Immature natural killer cell (primary cell): ENCODE measurements around the gene MFAP2. TPM values are rescaled to one million over a fixed set of nuclear protein-coding genes. Genes with fewer than 3 reads are reported as not detected.

Experiments used
- polyA plus RNA-seq, 3 donors: library from polyadenylated mRNA; unstranded; fragments of 300-500 nt; fragmentation: Illumina TruSeq; gene quantifications; one replicate each; pipeline ENCODE4 v1.2.3, GENCODE V29; 2021

Gene MFAP2
- polyA plus RNA-seq, 3 donors from 2014 or later = not detected

Other genes with a start within 250 kb of the MFAP2 start
- 10 to 100 TPM in 1 of 3 donors, not detected in 2; 28.1 TPM for gene RNU1-4, start 240.1 kb downstream of the MFAP2 start, polyA plus RNA-seq
- 10 to 100 TPM in 1 of 3 donors, not detected in 2; 28.1 TPM for gene RNU1-2, start 84.6 kb downstream of the MFAP2 start, polyA plus RNA-seq
- gene CROCC, start 58.7 kb downstream of the MFAP2 start, polyA plus RNA-seq = 1 to 10 TPM in 2 of 3 donors, under 1 TPM in 1; 0.35 to 6.5 (median 5.4) TPM
- gene ATP13A2, start 31.3 kb upstream of the MFAP2 start, polyA plus RNA-seq = 10 to 100 TPM; 21.1 to 53.4 (median 26.3) TPM
- 100 to 1,000 TPM; 142 to 299 (median 173) TPM for gene SDHB, start 73.4 kb upstream of the MFAP2 start, polyA plus RNA-seq
- gene PADI2, start 138.8 kb upstream of the MFAP2 start, polyA plus RNA-seq = 1 to 10 TPM in 1 of 3 donors, under 1 TPM in 2; 0.15 to 1.6 (median 0.20) TPM
- gene PADI1, start 224.5 kb upstream of the MFAP2 start, polyA plus RNA-seq = not detected